Colonic mucosa (tissue), 4 donors: Measurements from ENCODE around the gene DNLZ. TPM values are rescaled to one million over a fixed set of nuclear protein-coding genes. Genes with fewer than 3 reads are reported as not detected.

Experiments
- DNase-seq: peaks from one replicate; pipeline ENCODE4 v3.0.0-alpha.2; 2020
- H3K27ac ChIP-seq: fragments of 200-600 bp; one replicate; pipeline ENCODE4 v1.8.0; 2021
- H3K27me3 ChIP-seq: fragments of 200-600 bp; one replicate; pipeline ENCODE4 v1.8.0; 2021
- H3K36me3 ChIP-seq: fragments of 200-600 bp; one replicate; pipeline ENCODE4 v1.8.0; 2021
- H3K4me1 ChIP-seq: fragments of 200-600 bp; one replicate; pipeline ENCODE4 v1.8.0; 2021; ENCODE audit warnings: mild to moderate bottlenecking
- H3K4me3 ChIP-seq: fragments of 200-600 bp; one replicate; pipeline ENCODE4 v1.8.0; 2021
- H3K9ac ChIP-seq, 2 donors: one replicate each; pipeline ENCODE4 v1.7.0; 2013; ENCODE audit warnings: control low read depth in 2 of 2, low read depth in 2 of 2, low read length in 2 of 2
- H3K9me3 ChIP-seq: fragments of 200-600 bp; one replicate; pipeline ENCODE4 v1.8.0; 2021
- CTCF ChIP-seq: fragments of 200-600 bp; IDR thresholded peaks from one replicate; pipeline ENCODE4 v1.8.0; 2022; ENCODE audit warnings: antibody characterized with exemption, mild to moderate bottlenecking
- intact Hi-C: fragments of 100-400 bp; cut with DNase I; formaldehyde crosslinking; loops from one replicate; pipeline ENCODE4 v1.14.1; 2022
- total RNA-seq, 2 donors: library from RNA; stranded (reverse); fragmentation: NEBNext Ultra II Directional in 1 of 2; extraction: Animal tissue kit (Norgen Biotek cat#: 25700) in 1 of 2; gene quantifications; one replicate each; pipeline ENCODE4 v1.2.1, GENCODE V29; 2021
- donor health status: healthy.
- donor health status: DM: no; HTN: no; CAD: no.
- donor health status: DM: no; HTN: no; CAD: no.

The DNLZ gene
- total RNA-seq, 2 donors from 2014 or later, result 10.0 to 10.8 TPM

GRCh38 chr9:136346927-136347465 is 16.5 kb downstream of the DNLZ start:
- no peak overlapping the region for H3K4me3 ChIP-seq
- intact Hi-C loops, result loop anchor here (10.0 kb wide), 1 partner anchor 58 kb away; the partner anchor contains the start of gene SNAPC4
- H3K9ac ChIP-seq, result no peak overlapping the region
- no peak for TF ChIP-seq CTCF
- no peak overlapping the region for H3K27ac ChIP-seq
- H3K4me1 ChIP-seq, result no peaks in the 10 kb centered on the region
- H3K27me3 ChIP-seq, result no peaks in the 10 kb centered on the region
- DNase-seq, result no peak
- H3K9me3 ChIP-seq, result no peaks in the 10 kb centered on the region
- no peaks in the 10 kb centered on the region for H3K36me3 ChIP-seq

GRCh38 chr9:136346157-136346481 is 17.4 kb downstream of the DNLZ start:
- H3K4me1 ChIP-seq, result no peaks in the 10 kb centered on the region
- no peak overlapping the region for H3K27ac ChIP-seq
- H3K27me3 ChIP-seq, result no peaks in the 10 kb centered on the region
- intact Hi-C loops, result loop anchor here (10.0 kb wide), 1 partner anchor 59 kb away; the partner anchor contains the start of gene SNAPC4
- peak overlapping the region in 1 of 2 donors; percentile 19 for H3K9ac ChIP-seq
- H3K36me3 ChIP-seq, result no peaks in the 10 kb centered on the region
- no peak overlapping the region for H3K4me3 ChIP-seq
- no peaks in the 10 kb centered on the region for H3K9me3 ChIP-seq
- TF ChIP-seq CTCF, result no peak
- DNase-seq, result no peak

GRCh38 chr9:136345281-136346156 is 18.0 kb downstream of the DNLZ start:
- peak; percentile 36 for TF ChIP-seq CTCF
- no peaks in the 10 kb centered on the region for H3K27me3 ChIP-seq
- no peaks in the 10 kb centered on the region for H3K36me3 ChIP-seq
- H3K9me3 ChIP-seq, result no peaks in the 10 kb centered on the region
- H3K4me3 ChIP-seq, result no peak overlapping the region
- H3K9ac ChIP-seq, result peak overlapping the region in 1 of 2 donors; percentile 19
- intact Hi-C loops, result loop anchor here (10.0 kb wide), 1 partner anchor 59 kb away; the partner anchor contains the start of gene SNAPC4
- peak; percentile 61 for DNase-seq
- H3K4me1 ChIP-seq, result no peaks in the 10 kb centered on the region
- H3K27ac ChIP-seq, result peak overlapping the region; percentile 17

- Histone ChIP-seq H3K4me1 (no peaks in the 10 kb centered on the region), H3K36me3 (no peaks in the 10 kb centered on the region), H3K4me3 (no peak overlapping the region), H3K27ac (no peak overlapping the region), H3K9me3 (no peaks in the 10 kb centered on the region), H3K9ac (no peak overlapping the region), H3K27me3 (no peaks in the 10 kb centered on the region)
- DNase-seq, result no peak
- intact Hi-C loops, result loop anchor here (10.0 kb wide), 1 partner anchor 60 kb away; the partner anchor contains the start of gene SNAPC4
- TF ChIP-seq CTCF, result no peak
These were observed 18.8 kb downstream of the DNLZ start for GRCh38 chr9:136344544-136345280.

- H3K27ac ChIP-seq, result no peak overlapping the region
- no peaks in the 10 kb centered on the region for H3K36me3 ChIP-seq
- H3K4me3 ChIP-seq, result no peak overlapping the region
- H3K27me3 ChIP-seq, result no peaks in the 10 kb centered on the region
- H3K9ac ChIP-seq, result no peak overlapping the region
- intact Hi-C loops, result loop anchor here (10.0 kb wide), 1 partner anchor 61 kb away; the partner anchor contains the start of gene SNAPC4
- H3K9me3 ChIP-seq, result no peaks in the 10 kb centered on the region
- TF ChIP-seq CTCF, result no peak
- H3K4me1 ChIP-seq, result no peaks in the 10 kb centered on the region
- no peak for DNase-seq
These were observed 19.7 kb downstream of the DNLZ start for GRCh38 chr9:136343884-136344269.
